Activated CD8-positive, alpha-beta T cell treated with anti-CD3 and anti-CD28 coated beads for 36 hours (primary cell): ENCODE measurements around the gene LLGL2. TPM values are rescaled to one million over a fixed set of nuclear protein-coding genes. Genes with fewer than 3 reads are reported as not detected.
"Not testable (repeated sequence)": the region's sequence is repeated elsewhere in the genome, so short reads cannot be mapped to it uniquely, and the experiment has no call there.

ENCODE experiments used
- ATAC-seq: fragments of 200-7000 bp; cut with Tn5 transposase; one replicate; pipeline ENCODE4 v1.10.0; 2021; ENCODE audit warnings: mild to moderate bottlenecking, moderate library complexity
- CTCF ChIA-PET: fragments of 350-600 bp; sonication (Branson Sonifier 250); formaldehyde crosslinking; loops from one replicate; lab custom pipeline; 2021; ENCODE audit warnings: antibody characterized with exemption; lab: Charles Lee
- POLR2A ChIA-PET: fragments of 350-600 bp; sonication (Branson Sonifier 250); formaldehyde crosslinking; loops from one replicate; lab custom pipeline; 2021; ENCODE audit warnings: antibody characterized with exemption; lab: Charles Lee
- DNase-seq: peaks from one replicate; pipeline ENCODE4 v3.0.0-alpha.2; 2020
- H3K27ac Mint-ChIP-seq: one replicate; pipeline ENCODE4 v1.8.0; 2021; ENCODE audit warnings: mild to moderate bottlenecking, mixed read lengths
- H3K27me3 Mint-ChIP-seq: one replicate; pipeline ENCODE4 v1.8.0; 2021; ENCODE audit warnings: mixed read lengths
- H3K36me3 Mint-ChIP-seq: one replicate; pipeline ENCODE4 v1.8.0; 2021; ENCODE audit warnings: low read depth, mixed read lengths
- H3K4me1 Mint-ChIP-seq: one replicate; pipeline ENCODE4 v1.8.0; 2021; ENCODE audit warnings: low read depth, mixed read lengths
- H3K4me3 Mint-ChIP-seq: one replicate; pipeline ENCODE4 v1.8.0; 2021; ENCODE audit warnings: mild to moderate bottlenecking, moderate library complexity, mixed read lengths
- H3K9me3 Mint-ChIP-seq: one replicate; pipeline ENCODE4 v1.8.0; 2021; ENCODE audit warnings: mixed read lengths
- intact Hi-C: fragments of 100-400 bp; cut with micrococcal nuclease; formaldehyde crosslinking; loops from one replicate; pipeline ENCODE4 v1.10.0; 2022
- total RNA-seq, 2 experiments: library from RNA; stranded (reverse); gene quantifications; one replicate each; pipeline ENCODE4 v1.2.3, GENCODE V29; 2021
- TF ChIP-seq, protein P1 (sequence below): fragments of 200-600 bp; IDR thresholded peaks from one replicate; pipeline ENCODE4 v1.8.0; 2022; ENCODE audit warnings: antibody characterized with exemption, mild to moderate bottlenecking

LLGL2 gene
- total RNA-seq, 2 experiments from 2014 or later, result 7.2 to 7.4 TPM

DNA sequence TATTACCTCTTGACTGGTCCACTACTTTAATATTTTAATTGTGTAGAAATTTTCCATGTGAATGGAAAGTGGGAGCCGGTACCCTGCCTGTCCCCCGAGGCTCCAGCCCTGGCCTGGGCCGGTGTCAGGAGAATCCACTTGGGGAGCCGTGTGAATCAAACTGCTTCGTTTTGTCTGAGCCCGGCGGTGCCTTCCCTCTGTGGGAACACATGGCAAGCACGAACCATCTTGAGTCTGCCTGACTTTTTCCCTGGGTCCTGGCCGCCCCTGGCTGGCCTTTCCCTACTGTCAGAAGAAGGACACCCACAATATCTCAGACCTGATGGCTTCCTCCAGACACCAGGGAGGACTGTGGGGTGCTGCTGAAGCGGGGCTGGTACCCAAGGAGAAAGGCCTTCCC lies 49.7 kb downstream of the LLGL2 start:
- ATAC-seq, result no peak
- CTCF ChIA-PET, result no interaction called here
- H3K9me3 Mint-ChIP-seq, result no peaks in the 10 kb centered on the region

DNA sequence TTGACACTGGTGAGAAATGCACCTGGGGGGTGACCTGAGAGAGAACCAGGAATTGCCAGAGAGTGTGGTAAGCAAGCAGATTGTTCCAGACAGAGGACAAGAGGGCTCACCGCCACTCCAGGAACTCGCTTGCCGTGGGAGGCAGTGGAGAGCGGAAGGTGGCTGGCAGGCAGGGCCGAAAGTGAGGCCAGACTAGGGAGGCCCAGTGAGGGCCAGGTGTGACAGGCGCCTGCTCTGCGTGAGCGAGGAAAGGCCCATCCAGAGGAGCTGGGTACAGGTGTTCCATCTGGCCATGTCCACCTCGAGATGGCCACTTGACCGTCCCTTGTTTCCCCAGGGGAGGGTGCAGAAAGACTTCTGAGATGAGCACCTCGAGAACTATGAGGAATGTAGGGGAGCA lies 50.2 kb downstream of the LLGL2 start:
- Mint-ChIP-seq H3K4me1 (no peaks in the 10 kb centered on the region), H3K36me3 (no peaks in the 10 kb centered on the region), H3K9me3 (no peaks in the 10 kb centered on the region), H3K4me3 (no peak overlapping the region), H3K27ac (no peak overlapping the region), H3K27me3 (no peaks in the 10 kb centered on the region)
- intact Hi-C loops, result no loop called here
- no peak for ATAC-seq
- TF ChIP-seq, protein P1, sequence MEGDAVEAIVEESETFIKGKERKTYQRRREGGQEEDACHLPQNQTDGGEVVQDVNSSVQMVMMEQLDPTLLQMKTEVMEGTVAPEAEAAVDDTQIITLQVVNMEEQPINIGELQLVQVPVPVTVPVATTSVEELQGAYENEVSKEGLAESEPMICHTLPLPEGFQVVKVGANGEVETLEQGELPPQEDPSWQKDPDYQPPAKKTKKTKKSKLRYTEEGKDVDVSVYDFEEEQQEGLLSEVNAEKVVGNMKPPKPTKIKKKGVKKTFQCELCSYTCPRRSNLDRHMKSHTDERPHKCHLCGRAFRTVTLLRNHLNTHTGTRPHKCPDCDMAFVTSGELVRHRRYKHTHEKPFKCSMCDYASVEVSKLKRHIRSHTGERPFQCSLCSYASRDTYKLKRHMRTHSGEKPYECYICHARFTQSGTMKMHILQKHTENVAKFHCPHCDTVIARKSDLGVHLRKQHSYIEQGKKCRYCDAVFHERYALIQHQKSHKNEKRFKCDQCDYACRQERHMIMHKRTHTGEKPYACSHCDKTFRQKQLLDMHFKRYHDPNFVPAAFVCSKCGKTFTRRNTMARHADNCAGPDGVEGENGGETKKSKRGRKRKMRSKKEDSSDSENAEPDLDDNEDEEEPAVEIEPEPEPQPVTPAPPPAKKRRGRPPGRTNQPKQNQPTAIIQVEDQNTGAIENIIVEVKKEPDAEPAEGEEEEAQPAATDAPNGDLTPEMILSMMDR, result no peak
- no peak for DNase-seq
- CTCF ChIA-PET, result no interaction called here
- POLR2A ChIA-PET, result no interaction called here

More for the DNA sequence above, 49.7 kb downstream of the LLGL2 start:
- H3K27ac Mint-ChIP-seq, result no peak overlapping the region
- no peak overlapping the region for H3K4me3 Mint-ChIP-seq
- H3K36me3 Mint-ChIP-seq, result no peaks in the 10 kb centered on the region
- intact Hi-C loops, result no loop called here
- TF ChIP-seq, protein P1, result no peak
- POLR2A ChIA-PET, result no interaction called here
- DNase-seq, result no peak
- H3K27me3 Mint-ChIP-seq, result no peaks in the 10 kb centered on the region
- H3K4me1 Mint-ChIP-seq, result no peaks in the 10 kb centered on the region

DNA sequence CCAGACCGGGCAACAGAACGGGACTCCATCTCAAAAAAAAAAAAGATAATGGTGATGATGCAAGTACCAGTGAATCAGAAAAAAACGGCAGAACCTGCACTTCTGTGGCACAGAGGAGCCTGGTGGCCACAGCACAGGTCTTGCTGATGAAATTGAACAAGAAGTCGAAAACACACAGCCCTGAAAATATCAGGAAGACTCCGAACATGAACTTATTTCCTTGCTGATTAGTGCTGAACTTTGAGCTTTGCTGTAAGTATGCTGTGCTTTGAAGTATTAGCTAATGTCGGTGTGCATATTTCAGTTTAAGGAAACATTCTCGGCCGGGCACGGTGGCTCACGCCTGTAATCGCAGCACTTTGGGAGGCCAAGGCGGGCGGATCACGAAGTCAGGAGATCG lies 51.2 kb downstream of the LLGL2 start:
- DNase-seq, result no peak
- H3K4me3 Mint-ChIP-seq, result no peak overlapping the region
- ChIA-PET POLR2A (no interaction called here), CTCF (no interaction called here)
- H3K27ac Mint-ChIP-seq, result no peak overlapping the region
- no peak for ATAC-seq
- no peaks in the 10 kb centered on the region for H3K36me3 Mint-ChIP-seq
- peaks cover 7% of the 10 kb centered on the region for H3K4me1 Mint-ChIP-seq
- H3K27me3 Mint-ChIP-seq, result no peaks in the 10 kb centered on the region
- intact Hi-C loops, result no loop called here
- TF ChIP-seq, protein P1, result no peak
- H3K9me3 Mint-ChIP-seq, result peaks cover 3% of the 10 kb centered on the region

GRCh38 chr17:75581121-75581725 lies 55.7 kb downstream of the LLGL2 start:
- H3K27ac Mint-ChIP-seq, result peak overlapping the region; percentile 62
- H3K4me3 Mint-ChIP-seq, result peak overlapping the region; percentile 81
- CTCF ChIA-PET, result interaction anchor here (0.9 to 3.1 kb wide), 8 partner anchors 10 to 205 kb away, joined by 3 to 12 read pairs (median 4); partner anchors contain the start of gene SMIM5
- not testable (repeated sequence) for H3K9me3 Mint-ChIP-seq, H3K27me3 Mint-ChIP-seq, H3K4me1 Mint-ChIP-seq, H3K36me3 Mint-ChIP-seq
- ATAC-seq (peak; percentile 76), DNase-seq (peak; percentile 84)
- POLR2A ChIA-PET, result interaction anchor here (0.9 to 1.3 kb wide), 3 partner anchors 12 to 64 kb away, joined by 3 to 6 read pairs (median 3); partner anchors contain the start of gene TSEN54
- intact Hi-C loops, result loop anchor here (10.0 kb wide), 1 partner anchor 56 kb away; the partner anchor contains the start of gene LLGL2

GRCh38 chr17:75583197-75583596 lies 57.7 kb downstream of the LLGL2 start:
- peaks cover 14% of the 10 kb centered on the region for H3K4me1 Mint-ChIP-seq
- ATAC-seq, H3K4me3 Mint-ChIP-seq, H3K27me3 Mint-ChIP-seq, H3K9me3 Mint-ChIP-seq, H3K36me3 Mint-ChIP-seq, H3K27ac Mint-ChIP-seq, DNase-seq, POLR2A ChIA-PET: not testable (repeated sequence)
- intact Hi-C loops, result loop anchor here (10.0 kb wide), 1 partner anchor 58 kb away; the partner anchor contains the start of gene LLGL2
- CTCF ChIA-PET, result interaction anchor here (1.0 to 3.1 kb wide), 3 partner anchors 18 to 171 kb away, joined by 4 to 12 read pairs (median 4); no protein-coding TSS in a partner anchor

DNA sequence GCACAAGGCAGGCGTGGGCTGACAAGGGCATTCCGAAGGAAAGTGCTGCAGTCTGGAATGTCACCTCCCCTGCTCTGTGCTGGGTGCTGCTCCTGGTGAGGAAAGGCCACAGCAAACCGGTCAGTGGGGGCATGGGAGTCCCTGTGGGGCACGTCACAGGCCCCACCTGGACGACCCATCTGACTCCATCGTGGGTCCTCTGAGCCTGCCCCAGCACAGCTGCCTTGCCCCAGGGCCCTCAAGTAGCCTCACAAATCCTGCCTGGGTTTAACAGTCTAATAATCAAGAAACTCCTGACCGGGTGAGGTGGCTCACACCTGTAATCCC lies 59.3 kb downstream of the LLGL2 start:
- H3K4me1 Mint-ChIP-seq, result peaks cover 14% of the 10 kb centered on the region

More for the DNA sequence above, 59.3 kb downstream of the LLGL2 start:
- TF ChIP-seq, protein P1, result no peak
- Mint-ChIP-seq H3K27ac (no peak overlapping the region), H3K36me3 (no peaks in the 10 kb centered on the region), H3K9me3 (peaks cover 3% of the 10 kb centered on the region), H3K27me3 (no peaks in the 10 kb centered on the region), H3K4me3 (no peak overlapping the region)
- CTCF ChIA-PET, result interaction anchor here (0.8 to 1.2 kb wide), 2 partner anchors 18 to 90 kb away, joined by 3 read pairs; no protein-coding TSS in a partner anchor
- intact Hi-C loops, result loop anchor here (10.0 kb wide), 1 partner anchor 60 kb away; the partner anchor contains the start of gene LLGL2
- DNase-seq, result no peak
- POLR2A ChIA-PET, result no interaction called here
- no peak for ATAC-seq
